WERI-Rb-1 (cell line): ENCODE results near the gene SOD2.
A peak's percentile ranks its signal among the peaks of the same experiment; 100 is the strongest.
"Not testable (repeated sequence)": the region's sequence is repeated elsewhere in the genome, so short reads cannot be mapped to it uniquely, and the experiment has no call there.

Experiments used
- DNase-seq: peaks from one replicate; pipeline ENCODE4 v3.0.0-alpha.2; 2020
- H3K27ac ChIP-seq: fragments of 250-450 bp; sonication (Bioruptor Pico); 2 replicates; pipeline ENCODE4 v1.5.1; 2020; ENCODE audit warnings: mild to moderate bottlenecking, moderate library complexity
- H3K27me3 ChIP-seq: fragments of 250-450 bp; sonication (Bioruptor Pico); 2 replicates; pipeline ENCODE4 v1.5.1; 2021; ENCODE audit warnings: mild to moderate bottlenecking, low read depth, moderate library complexity; ENCODE audit not compliant: insufficient read depth, severe bottlenecking
- H3K36me3 ChIP-seq: fragments of 250-450 bp; sonication (Bioruptor Pico); 2 replicates; pipeline ENCODE4 v1.5.1; 2020; ENCODE audit warnings: mild to moderate bottlenecking, moderate library complexity
- H3K4me3 ChIP-seq: 2 replicates; pipeline ENCODE4 v1.5.1; 2011; ENCODE audit warnings: low read depth, mild to moderate bottlenecking, control low read depth, low read length
- H3K9me3 ChIP-seq: fragments of 250-450 bp; sonication (Bioruptor Pico); 2 replicates; pipeline ENCODE4 v1.5.1; 2021; ENCODE audit warnings: mild to moderate bottlenecking, moderate library complexity; ENCODE audit not compliant: severe bottlenecking
- TF ChIP-seq, protein P1 (sequence below): IDR thresholded peaks from 2 replicates; pipeline ENCODE4 v1.5.1; 2011; ENCODE audit warnings: low read depth, mild to moderate bottlenecking, control low read depth, inconsistent platforms, low read length

SOD2 gene

DNA sequence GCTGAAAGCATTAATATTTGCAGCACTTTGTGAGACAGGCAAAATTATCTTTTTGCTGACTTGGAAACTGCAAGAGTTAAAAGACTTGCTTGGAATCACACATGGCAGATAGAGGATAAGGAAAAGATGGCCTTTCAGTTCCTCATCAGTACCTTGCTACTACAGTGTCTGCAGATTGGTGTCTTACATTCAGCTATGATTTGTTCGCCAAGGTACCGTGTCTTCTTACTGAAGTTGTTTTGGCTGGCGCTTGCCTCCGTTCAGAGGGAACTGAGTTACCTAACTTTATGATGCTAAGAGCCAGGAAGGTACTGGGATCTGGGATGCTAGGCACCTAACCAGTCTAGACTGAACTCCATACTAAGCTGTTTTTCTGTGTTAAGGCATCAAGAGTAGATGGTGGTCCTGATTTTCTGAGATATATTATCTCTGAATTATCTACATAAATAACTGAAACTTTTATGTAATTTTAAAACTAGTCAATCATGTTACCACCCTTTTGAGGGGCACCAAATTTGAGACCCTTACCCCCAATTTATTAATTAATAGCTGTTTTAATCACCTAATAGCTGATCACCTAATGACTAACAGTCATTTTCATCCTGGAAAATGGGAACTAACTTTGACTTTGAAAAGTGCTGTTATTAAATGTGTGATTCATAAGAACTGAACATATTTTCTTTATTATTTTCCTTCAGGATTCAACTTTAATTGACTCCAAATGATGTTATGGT is 36.7 kb upstream of the SOD2 start:
- Histone ChIP-seq H3K36me3 (peaks cover 47% of the 10 kb centered on the region), H3K27ac (no peak overlapping the region), H3K27me3 (no peaks in the 10 kb centered on the region), H3K9me3 (no peaks in the 10 kb centered on the region), H3K4me3 (peak overlapping the region; percentile 99; the same call in 1 of the 2 replicates)
- TF ChIP-seq, protein P1, sequence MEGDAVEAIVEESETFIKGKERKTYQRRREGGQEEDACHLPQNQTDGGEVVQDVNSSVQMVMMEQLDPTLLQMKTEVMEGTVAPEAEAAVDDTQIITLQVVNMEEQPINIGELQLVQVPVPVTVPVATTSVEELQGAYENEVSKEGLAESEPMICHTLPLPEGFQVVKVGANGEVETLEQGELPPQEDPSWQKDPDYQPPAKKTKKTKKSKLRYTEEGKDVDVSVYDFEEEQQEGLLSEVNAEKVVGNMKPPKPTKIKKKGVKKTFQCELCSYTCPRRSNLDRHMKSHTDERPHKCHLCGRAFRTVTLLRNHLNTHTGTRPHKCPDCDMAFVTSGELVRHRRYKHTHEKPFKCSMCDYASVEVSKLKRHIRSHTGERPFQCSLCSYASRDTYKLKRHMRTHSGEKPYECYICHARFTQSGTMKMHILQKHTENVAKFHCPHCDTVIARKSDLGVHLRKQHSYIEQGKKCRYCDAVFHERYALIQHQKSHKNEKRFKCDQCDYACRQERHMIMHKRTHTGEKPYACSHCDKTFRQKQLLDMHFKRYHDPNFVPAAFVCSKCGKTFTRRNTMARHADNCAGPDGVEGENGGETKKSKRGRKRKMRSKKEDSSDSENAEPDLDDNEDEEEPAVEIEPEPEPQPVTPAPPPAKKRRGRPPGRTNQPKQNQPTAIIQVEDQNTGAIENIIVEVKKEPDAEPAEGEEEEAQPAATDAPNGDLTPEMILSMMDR, result no peak
- DNase-seq, result no peak

DNA sequence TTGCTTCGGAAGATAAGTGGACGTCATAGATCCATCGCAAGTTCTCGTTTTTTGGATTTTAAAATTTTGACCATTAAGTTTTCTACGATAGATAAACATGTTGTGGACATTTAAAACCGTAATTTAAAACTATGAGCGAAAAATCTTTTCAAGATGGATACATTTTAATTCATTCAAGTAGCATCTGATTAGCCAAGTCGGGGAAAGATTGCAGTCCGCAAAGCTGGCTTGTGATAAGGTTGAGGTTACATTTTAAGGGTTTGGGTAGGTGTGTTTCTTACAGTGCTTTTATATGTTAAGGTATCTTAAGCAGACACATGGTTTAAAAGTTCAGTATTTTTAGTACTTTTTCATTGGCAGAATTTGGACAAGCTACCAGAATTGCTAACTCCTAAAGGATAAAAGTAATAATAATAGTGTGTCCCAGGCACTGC is 35.5 kb upstream of the SOD2 start:
- Histone ChIP-seq H3K27me3 (no peaks in the 10 kb centered on the region), H3K9me3 (no peaks in the 10 kb centered on the region), H3K27ac (peak overlapping the region; percentile 100), H3K4me3 (peak overlapping the region; percentile 99), H3K36me3 (peaks cover 43% of the 10 kb centered on the region)
- TF ChIP-seq, protein P1, result no peak
- DNase-seq, result no peak

DNA sequence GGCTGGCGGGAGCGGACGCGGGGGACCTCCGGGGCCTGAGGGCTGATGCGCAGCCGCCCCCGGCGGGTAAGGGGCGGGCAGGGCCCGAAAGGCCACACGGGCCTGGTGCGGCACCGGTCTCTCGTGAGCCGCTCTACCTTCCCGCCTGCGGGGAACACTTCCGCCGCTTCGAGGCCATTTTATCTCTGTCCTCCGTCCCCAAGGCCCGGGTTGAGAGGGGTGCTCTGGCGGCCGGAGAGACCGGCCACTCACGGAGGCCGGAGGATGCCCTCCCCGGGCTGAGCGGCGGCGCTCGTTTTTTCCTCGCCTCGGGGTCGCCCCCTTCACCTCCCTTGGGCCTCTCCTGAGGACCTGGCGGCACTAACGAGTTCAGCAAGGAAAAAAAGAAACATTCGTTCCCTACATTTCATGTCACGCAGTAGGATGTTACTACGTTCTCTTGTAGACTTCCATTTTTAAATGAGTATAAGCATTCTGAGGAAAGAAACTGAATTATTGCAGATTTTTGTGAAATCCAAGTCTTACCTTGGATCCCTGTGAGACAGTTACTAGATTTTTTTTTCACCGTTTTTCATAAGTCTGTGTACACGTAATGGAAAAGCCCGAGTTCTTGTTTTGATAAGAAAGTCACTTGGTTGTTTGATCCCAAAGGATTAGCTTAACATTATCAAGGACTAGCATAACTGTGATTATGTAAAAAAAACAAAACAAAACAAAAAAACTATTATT is 34.8 kb upstream of the SOD2 start:
- TF ChIP-seq, protein P1, result no peak
- Histone ChIP-seq H3K4me3 (peak overlapping the region; percentile 99), H3K27me3 (no peaks in the 10 kb centered on the region), H3K9me3 (no peaks in the 10 kb centered on the region), H3K36me3 (peaks cover 46% of the 10 kb centered on the region), H3K27ac (peak overlapping the region; percentile 100)
- no peak for DNase-seq

DNA sequence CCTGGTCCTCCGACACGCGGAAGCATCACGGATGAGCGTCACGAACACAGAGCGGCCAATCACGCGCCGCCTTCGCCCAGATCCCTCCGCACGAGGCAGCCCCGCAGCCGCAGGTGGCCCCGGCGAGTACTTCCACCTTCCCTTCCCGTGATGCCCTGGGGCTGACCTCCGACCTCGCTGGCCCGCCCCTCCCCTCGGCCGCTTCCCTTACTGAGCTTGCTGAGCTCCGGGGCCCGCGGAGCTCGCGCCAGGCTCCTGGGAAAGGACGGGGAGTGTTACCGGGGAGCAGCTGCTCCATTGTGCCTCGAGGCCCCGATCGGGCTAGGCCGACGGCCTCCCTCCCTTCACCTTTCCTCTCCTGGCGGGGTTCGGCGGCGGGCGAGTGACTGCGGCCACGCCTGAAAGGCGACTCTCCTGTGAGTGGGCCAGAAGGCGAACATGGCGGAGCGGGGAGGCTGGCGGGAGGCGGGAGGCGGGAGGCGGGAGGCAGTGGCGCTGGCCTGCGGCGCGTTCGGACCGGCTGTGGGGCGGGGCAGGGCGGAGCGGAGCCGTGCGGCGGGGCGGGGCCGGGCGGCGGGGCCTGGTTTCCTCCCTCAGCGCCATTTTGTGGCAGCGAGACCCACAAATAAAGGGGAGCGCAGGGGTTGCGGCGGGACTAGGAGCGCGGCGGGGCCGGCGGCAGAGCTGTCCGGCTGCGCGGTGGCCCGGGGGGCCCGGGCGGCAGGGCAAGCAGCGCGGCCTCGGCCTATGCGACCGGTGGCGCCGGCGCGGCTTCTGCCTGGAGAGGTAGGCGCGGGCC is 34.1 kb upstream of the SOD2 start, which contains the start of gene WTAP:
Gene WTAP, plus strand, starts transcription at position 589 of the 799 bp plus-strand sequence. CDS start 8,760 bp downstream, outside the sequence.
- TF ChIP-seq, protein P1, result no peak
- peak within 1 kb of the TSS; percentile 99 for H3K4me3 ChIP-seq
- no peaks in the 10 kb centered on the region for H3K9me3 ChIP-seq
- H3K36me3 ChIP-seq, result peaks cover 48% of the 10 kb centered on the region
- peak within 1 kb of the TSS; percentile 100 for H3K27ac ChIP-seq
- peak; percentile 97 for DNase-seq
- no peaks in the 10 kb centered on the region for H3K27me3 ChIP-seq

DNA sequence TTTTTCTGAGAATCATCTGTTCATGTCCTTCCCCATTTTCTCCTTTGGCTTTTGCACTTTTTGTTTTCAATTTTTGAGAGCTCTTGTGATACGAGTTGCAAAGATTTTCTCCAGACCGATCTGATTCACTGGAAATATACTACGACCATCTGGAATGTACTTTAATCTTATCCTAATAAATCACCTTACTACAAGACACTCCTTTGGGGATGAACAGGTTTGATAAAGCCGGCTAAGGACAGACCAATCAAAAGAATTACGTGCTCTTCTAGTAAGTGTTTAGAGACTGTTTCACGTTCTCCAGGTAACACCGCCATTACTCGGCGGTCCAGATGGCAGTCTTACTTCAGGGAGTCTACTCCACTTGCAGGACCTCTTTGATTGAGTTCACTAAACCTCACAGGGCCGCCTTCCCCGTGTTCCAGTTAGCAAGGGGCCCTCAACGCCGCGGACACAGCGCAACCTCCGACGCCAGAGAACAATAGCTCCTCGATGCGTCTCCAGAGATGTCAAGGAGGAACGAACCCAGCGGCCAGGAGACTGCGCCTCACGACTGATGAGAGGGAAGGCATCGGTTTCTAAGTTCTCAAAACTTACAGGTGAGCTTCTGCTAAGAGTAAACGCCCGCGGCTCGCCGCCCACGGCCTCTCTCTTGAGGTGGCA is 33.3 kb upstream of the SOD2 start:
- Histone ChIP-seq H3K27ac (peak overlapping the region; percentile 100), H3K36me3 (peaks cover 42% of the 10 kb centered on the region), H3K27me3 (no peaks in the 10 kb centered on the region), H3K4me3 (peak overlapping the region; percentile 95), H3K9me3 (no peaks in the 10 kb centered on the region)
- peak; percentile 70 for DNase-seq
- TF ChIP-seq, protein P1, result no peak

DNA sequence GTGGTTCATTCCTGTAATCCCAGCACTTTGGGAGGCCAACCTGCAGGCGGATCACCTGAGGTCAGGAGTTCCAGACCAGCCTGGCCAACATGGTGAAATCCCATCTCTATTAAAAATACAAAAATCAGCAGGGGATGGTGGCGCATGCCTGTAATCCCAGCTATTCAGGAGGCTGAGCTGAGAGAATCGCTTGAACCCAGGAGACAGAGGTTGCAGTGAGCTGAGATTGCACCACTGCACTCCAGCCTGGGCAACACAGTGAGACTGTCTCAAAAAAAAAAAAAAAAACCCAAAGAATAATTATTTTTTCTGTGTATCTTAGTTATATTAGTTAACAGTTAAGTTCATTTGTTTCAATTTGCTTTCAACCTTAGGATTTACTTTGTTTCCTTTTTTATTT is 32.2 kb upstream of the SOD2 start:
- Histone ChIP-seq H3K27ac (peak overlapping the region; percentile 100; the same call in 1 of the 2 replicates), H3K36me3 (peaks cover 39% of the 10 kb centered on the region)
- not testable (repeated sequence) for H3K4me3 ChIP-seq, H3K9me3 ChIP-seq, H3K27me3 ChIP-seq
- DNase-seq, result peak; percentile 16
